ENCODE measurements around the gene IFITM1. TPM values are rescaled to one million over a fixed set of nuclear protein-coding genes. Genes with fewer than 3 reads are reported as not detected.

Gene IFITM1
- total and polyA plus RNA-seq, 2 of the 4 experiments (the other 2 are of a cell fraction), result 24.2 to 68.9 TPM

GRCh38 chr11:303363-303762, 10.5 kb upstream of the IFITM1 start:
- no peak overlapping the region for H3K4me2 ChIP-seq (ENCODE audit: low read depth, low read length)
- H2BK15ac ChIP-seq (ENCODE audit: low read depth, low read length), result no peak overlapping the region
- intact Hi-C loops (cut with micrococcal nuclease) (no loop called here), in situ Hi-C loops (cut with MboI; ENCODE audit: low sequenced_read_pairs) (loop anchor here (10.0 kb wide), 2 partner anchors 51 to 151 kb away; partner anchors contain the start of gene PTDSS2), dilution Hi-C loops (cut with HindIII; ENCODE audit: low sequenced_read_pairs, unreplicated experiment) (no loop called here)
- H2BK5ac ChIP-seq (ENCODE audit: low read depth, low read length, poor library complexity, severe bottlenecking), result no peak overlapping the region
- no peaks in the 10 kb centered on the region for H3K9me3 ChIP-seq (ENCODE audit: control insufficient read depth, insufficient read depth, low read length)
- no TSS peak for BruUV-seq (replicated peaks)
- no peak overlapping the region for H3K23ac ChIP-seq (ENCODE audit: low read depth, low read length)
- peaks cover 2% of the 10 kb centered on the region; the same call in 1 of the 2 replicates for H3K4me1 ChIP-seq (ENCODE audit: control insufficient read depth, insufficient read depth, low read length)
- H3K27me3 ChIP-seq (ENCODE audit: control insufficient read depth, insufficient read depth, low read length), result peaks cover 8% of the 10 kb centered on the region
- no peak overlapping the region for H3K4ac ChIP-seq (ENCODE audit: low read depth, low read length)
- DNase-seq (no peak), ATAC-seq (ENCODE audit: low read depth) (no peak)
- no peak overlapping the region for H2BK120ac ChIP-seq (ENCODE audit: low read depth, low read length)
- H2AFZ ChIP-seq (replicated peaks; ENCODE audit: low read length, poor library complexity), result no peak overlapping the region
- H3K9me1 ChIP-seq (ENCODE audit: insufficient read depth, low read length), result no peaks in the 10 kb centered on the region
- H4K5ac ChIP-seq (ENCODE audit: low read depth, low read length), result no peak overlapping the region
- H2AK5ac ChIP-seq (ENCODE audit: low read depth, low read length), result no peak overlapping the region
- POLR2A ChIA-PET (ENCODE audit: unreplicated experiment), result no interaction called here
- no peak overlapping the region for H3K56ac ChIP-seq (ENCODE audit: extremely low read depth, insufficient read depth, low read length)
- H2BK20ac ChIP-seq (ENCODE audit: low read depth, low read length), result no peak overlapping the region
- no peaks in the 10 kb centered on the region for H3K36me3 ChIP-seq (ENCODE audit: control insufficient read depth, insufficient read depth, low read length)
- H3K18ac ChIP-seq (ENCODE audit: low read depth, low read length), result no peak overlapping the region
- CTCF ChIA-PET, result no interaction called here
- 60% methylated on average over 1 of the region's 12 CpGs; no CpG with 5 or more reads in 1 of the 2 experiments for WGBS, 2 experiments (ENCODE audit: extremely low coverage in 2 of 2, insufficient read length in 1 of 2)
- H2AK9ac ChIP-seq (replicated peaks; ENCODE audit: low read depth, low read length, poor library complexity), result no peak overlapping the region
- H3K79me1 ChIP-seq (ENCODE audit: low read depth in 1 of 2, low read length in 2 of 2), result no peaks in the 10 kb centered on the region
- TF ChIP-seq NFE2L2 (IDR thresholded peaks at IDR 0.05; ENCODE audit: low read depth, low read length), result no peak
- TF ChIP-seq BHLHE40 (IDR thresholded peaks at IDR 0.05; ENCODE audit: low read depth, low read length), result no peak
- TF ChIP-seq FOS (IDR thresholded peaks at IDR 0.05; ENCODE audit: low read depth, low read length), result no peak
- no peak for TF ChIP-seq MXI1 (IDR thresholded peaks at IDR 0.05; ENCODE audit: borderline replicate concordance, low read depth, low read length)
- no peak for TF ChIP-seq CHD1 (IDR thresholded peaks at IDR 0.05; ENCODE audit: low read depth, low read length)
- TF ChIP-seq USF2 (IDR thresholded peaks at IDR 0.05; ENCODE audit: low read depth, low read length), result no peak
- TF ChIP-seq RFX5 (IDR thresholded peaks at IDR 0.05; ENCODE audit: low read depth, low read length), result no peak
- no peak for TF ChIP-seq CTCF (conservative IDR thresholded peaks at IDR 0.05; ENCODE audit: low read depth, low read length)
- TF ChIP-seq MAFK (IDR thresholded peaks at IDR 0.05; ENCODE audit: low read depth, low read length), result no peak
- no peak for TF ChIP-seq CEBPB (IDR thresholded peaks at IDR 0.05; ENCODE audit: low read depth, low read length)
- no peak for TF ChIP-seq ELK1 (IDR thresholded peaks at IDR 0.05; ENCODE audit: borderline replicate concordance, low read depth, low read length)
- TF ChIP-seq POLR2A (IDR thresholded peaks at IDR 0.05; ENCODE audit: low read depth, low read length), result no peak
- no peak for TF ChIP-seq SMC3 (IDR thresholded peaks at IDR 0.05; ENCODE audit: low read depth, low read length)
- TF ChIP-seq RCOR1 (IDR thresholded peaks at IDR 0.05; ENCODE audit: insufficient replicate concordance, low read length), result no peak
- TF ChIP-seq RAD21 (IDR thresholded peaks at IDR 0.05; ENCODE audit: low read length), result no peak
- no peak for TF ChIP-seq MAZ (IDR thresholded peaks at IDR 0.05; ENCODE audit: borderline replicate concordance, low read depth, low read length)
- no peak overlapping the region for H3K27ac ChIP-seq (ENCODE audit: insufficient read depth, low read length)
- no peaks in the 10 kb centered on the region for H4K20me1 ChIP-seq (ENCODE audit: insufficient read depth, low read length)
- no peak overlapping the region for H4K91ac ChIP-seq (ENCODE audit: insufficient read depth, low read depth, low read length)
- H3K4me3 ChIP-seq (ENCODE audit: insufficient read depth, low read depth, low read length), result no peak overlapping the region
- no peak overlapping the region for H3K9ac ChIP-seq (ENCODE audit: low read depth, low read length)
- no peak overlapping the region for H3K14ac ChIP-seq (replicated peaks; ENCODE audit: low read depth, low read length)
- H4K8ac ChIP-seq (ENCODE audit: low read depth in 2 of 2, low read length in 2 of 2), result no peak overlapping the region

All from IMR-90 (cell line).